H9 (cell line): ENCODE results near the gene PLD3. TPM values are rescaled to one million over a fixed set of nuclear protein-coding genes. Genes with fewer than 3 reads are reported as not detected.
A peak's percentile ranks its signal among the peaks of the same experiment; 100 is the strongest.

Experiments used
- DNase-seq: peaks from one replicate; pipeline ENCODE4 v3.0.0-alpha.2; 2017
- H2AFZ ChIP-seq: one replicate; pipeline ENCODE4 v1.6.1; 2013; ENCODE audit warnings: mild to moderate bottlenecking, low read length, control low read depth, moderate library complexity
- H2AK5ac ChIP-seq: 2 replicates; pipeline ENCODE4 v1.6.1; 2013; ENCODE audit warnings: low read length, control low read depth, mixed read lengths; ENCODE audit not compliant: insufficient read length
- H2BK120ac ChIP-seq: one replicate; pipeline ENCODE4 v1.6.1; 2013; ENCODE audit warnings: low read depth, mild to moderate bottlenecking, low read length, control low read depth, inconsistent platforms; ENCODE audit not compliant: poor library complexity, severe bottlenecking
- H2BK12ac ChIP-seq: 2 replicates; pipeline ENCODE4 v1.6.1; 2013; ENCODE audit warnings: low read length, control low read depth, mixed read lengths, low read depth; ENCODE audit not compliant: insufficient read length
- H2BK15ac ChIP-seq: 2 replicates; pipeline ENCODE4 v1.6.1; 2013; ENCODE audit warnings: low read depth, low read length, control low read depth
- H2BK20ac ChIP-seq: one replicate; pipeline ENCODE4 v1.6.1; 2013; ENCODE audit warnings: low read depth, mild to moderate bottlenecking, low read length, control low read depth, inconsistent platforms; ENCODE audit not compliant: poor library complexity, severe bottlenecking
- H2BK5ac ChIP-seq: 2 replicates; pipeline ENCODE4 v1.6.1; 2013; ENCODE audit warnings: low read length, control low read depth, mixed read lengths; ENCODE audit not compliant: insufficient read length
- H3K14ac ChIP-seq: 2 replicates; pipeline ENCODE4 v1.6.1; 2013; ENCODE audit warnings: low read length, control low read depth; ENCODE audit not compliant: insufficient read depth
- H3K18ac ChIP-seq: 2 replicates; pipeline ENCODE4 v1.6.1; 2013; ENCODE audit warnings: low read depth, mild to moderate bottlenecking, mixed read lengths, low read length, control low read depth; ENCODE audit not compliant: insufficient read length
- H3K23ac ChIP-seq: 2 replicates; pipeline ENCODE4 v1.6.1; 2013; ENCODE audit warnings: low read length, control low read depth, mixed read lengths, low read depth; ENCODE audit not compliant: insufficient read length
- H3K23me2 ChIP-seq: 2 replicates; pipeline ENCODE4 v1.6.1; 2013; ENCODE audit warnings: low read depth, mild to moderate bottlenecking, mixed read lengths, low read length, control low read depth; ENCODE audit not compliant: insufficient read length, poor library complexity, severe bottlenecking
- H3K27ac ChIP-seq: 2 replicates; pipeline ENCODE4 v1.5.1; 2013; ENCODE audit warnings: low read length, control low read depth, mixed read lengths, low read depth; ENCODE audit not compliant: insufficient read length
- H3K27me3 ChIP-seq: 2 replicates; pipeline ENCODE4 v1.6.1; 2013; ENCODE audit warnings: low read length, control low read depth, inconsistent platforms; ENCODE audit not compliant: insufficient read depth
- H3K4ac ChIP-seq: 2 replicates; pipeline ENCODE4 v1.6.1; 2013; ENCODE audit warnings: low read depth, mild to moderate bottlenecking, control low read depth, inconsistent platforms, low read length, moderate library complexity
- H3K4me1 ChIP-seq: 2 replicates; pipeline ENCODE4 v1.6.1; 2013; ENCODE audit warnings: low read length, control low read depth, inconsistent platforms; ENCODE audit not compliant: insufficient read depth
- H3K4me2 ChIP-seq: 2 replicates; pipeline ENCODE4 v1.6.1; 2013; ENCODE audit warnings: low read length, control low read depth, mixed read lengths; ENCODE audit not compliant: insufficient read length, insufficient read depth
- H3K56ac ChIP-seq: 2 replicates; pipeline ENCODE4 v1.6.1; 2013; ENCODE audit warnings: low read depth, mild to moderate bottlenecking, mixed read lengths, low read length, control low read depth; ENCODE audit not compliant: insufficient read length
- H3K79me1 ChIP-seq: 2 replicates; pipeline ENCODE4 v1.6.1; 2013; ENCODE audit warnings: low read depth, mild to moderate bottlenecking, moderate library complexity, low read length, control low read depth, inconsistent platforms; ENCODE audit not compliant: insufficient read depth, poor library complexity, severe bottlenecking
- H3K79me2 ChIP-seq: 2 replicates; pipeline ENCODE4 v1.6.1; 2013; ENCODE audit warnings: low read length, control low read depth, inconsistent platforms; ENCODE audit not compliant: insufficient read depth
- H3K9ac ChIP-seq: 2 replicates; pipeline ENCODE4 v1.6.1; 2013; ENCODE audit warnings: low read length, control low read depth, mixed read lengths; ENCODE audit not compliant: insufficient read length; ENCODE audit errors: extremely low read depth
- H3K9me3 ChIP-seq: one replicate; pipeline ENCODE4 v1.6.1; 2013; ENCODE audit warnings: low read depth, low read length, inconsistent platforms; ENCODE audit not compliant: control insufficient read depth
- H3T11ph ChIP-seq: one replicate; pipeline ENCODE4 v1.6.1; 2013; ENCODE audit warnings: mild to moderate bottlenecking, low read length, control low read depth, inconsistent platforms
- H4K20me1 ChIP-seq: one replicate; pipeline ENCODE4 v1.6.1; 2013; ENCODE audit not compliant: control insufficient read depth, insufficient read length, insufficient read depth
- H4K5ac ChIP-seq: 2 replicates; pipeline ENCODE4 v1.6.1; 2013; ENCODE audit warnings: low read depth, mild to moderate bottlenecking, mixed read lengths, low read length, control low read depth; ENCODE audit not compliant: insufficient read length
- H4K8ac ChIP-seq: replicated peaks from 2 replicates; pipeline ENCODE4 v1.6.1; 2013; ENCODE audit warnings: low read length, control low read depth, mixed read lengths, low read depth; ENCODE audit not compliant: insufficient read length
- H4K91ac ChIP-seq: 2 replicates; pipeline ENCODE4 v1.6.1; 2013; ENCODE audit warnings: low read depth, mild to moderate bottlenecking, moderate library complexity, mixed read lengths, low read length, control low read depth; ENCODE audit not compliant: insufficient read length
- H3K27ac Mint-ChIP-seq, 3 experiments: 2 replicates in 2 of 3; 3 replicates in 1 of 3; pipeline ENCODE4 v1.8.0; 2020 to 2021; ENCODE audit warnings: mixed read lengths in 3 of 3, mild to moderate bottlenecking in 1 of 3, moderate library complexity in 1 of 3
- H3K27me3 Mint-ChIP-seq: 2 replicates; pipeline ENCODE4 v1.8.0; 2021; ENCODE audit warnings: low read depth, mild to moderate bottlenecking, moderate library complexity, mixed read lengths
- H3K36me3 Mint-ChIP-seq, 3 experiments: 2 replicates in 2 of 3; 3 replicates in 1 of 3; pipeline ENCODE4 v1.8.0; 2020 to 2021; ENCODE audit warnings: low read depth in 3 of 3, mixed read lengths in 3 of 3; ENCODE audit not compliant: insufficient read depth in 1 of 3
- H3K4me1 Mint-ChIP-seq, 2 experiments: 2 replicates each; pipeline ENCODE4 v1.8.0; 2020; ENCODE audit warnings: mixed read lengths in 2 of 2
- H3K4me3 Mint-ChIP-seq, 2 experiments: 2 replicates in 1 of 2; 3 replicates in 1 of 2; pipeline ENCODE4 v1.8.0; 2020 to 2021; ENCODE audit warnings: mild to moderate bottlenecking in 2 of 2, mixed read lengths in 2 of 2, moderate library complexity in 1 of 2
- H3K9me3 Mint-ChIP-seq, 2 experiments: 2 replicates in 1 of 2; 3 replicates in 1 of 2; pipeline ENCODE4 v1.8.0; 2020; ENCODE audit warnings: mild to moderate bottlenecking in 2 of 2, mixed read lengths in 2 of 2, moderate library complexity in 1 of 2
- CTCF ChIP-seq: fragments of 200-600 bp; sonication (generic); conservative IDR thresholded peaks from 3 replicates; pipeline ENCODE4 v1.8.0; 2021; ENCODE audit warnings: antibody characterized with exemption, mild to moderate bottlenecking
- WGBS: extraction: QIAGEN DNeasy Blood & Tissue Kit; methylation state at CpG from one replicate; pipeline ENCODE4 v1.1.7; 2013; ENCODE audit warnings: missing lambda C conversion rate, low lambda C conversion rate, mixed read lengths; ENCODE audit not compliant: insufficient read length; ENCODE audit errors: extremely low coverage; 5-methylcytosine and 5-hydroxymethylcytosine counted together
- total RNA-seq: library from RNA; stranded (reverse); gene quantifications from 2 replicates; pipeline ENCODE4 v1.2.1, GENCODE V29; 2021

The PLD3 gene
- total RNA-seq, 1 experiment from 2014 or later = 194 TPM

DNA sequence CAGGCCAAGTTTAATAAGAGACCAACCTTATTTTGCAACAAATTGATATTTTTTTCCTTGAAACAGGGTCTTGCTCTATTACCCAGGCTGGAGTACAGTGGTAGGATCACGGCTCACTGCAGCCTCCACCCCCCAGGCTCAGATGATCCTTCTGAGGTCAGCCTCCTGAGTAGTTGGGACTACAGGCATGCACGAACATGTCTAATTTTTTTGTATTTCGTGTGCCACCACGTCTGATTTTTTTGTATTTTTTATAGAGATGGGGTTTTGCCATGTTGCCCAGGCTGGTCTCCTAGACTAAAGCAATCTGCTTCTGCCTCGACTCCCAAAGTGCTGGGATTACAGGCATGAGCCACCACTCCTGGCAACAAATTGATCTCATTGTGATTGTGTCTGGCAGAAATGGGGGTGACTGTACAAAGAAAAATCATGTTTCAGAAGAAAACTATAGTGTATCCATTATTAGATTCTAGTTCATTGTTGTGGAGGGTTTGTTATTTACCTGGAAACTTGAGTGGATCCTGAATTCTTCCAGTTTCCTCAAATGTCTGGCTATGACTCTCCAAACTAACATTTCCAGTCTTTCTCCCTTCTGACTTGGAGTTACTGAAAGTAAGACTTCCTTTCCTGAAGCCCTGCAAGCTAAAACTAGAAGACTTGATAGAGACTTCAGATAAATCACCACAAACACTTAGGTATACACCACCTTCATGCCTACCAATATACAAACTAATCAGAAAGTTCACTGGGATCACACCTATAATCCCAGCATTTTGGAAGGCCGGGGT lies 46.1 kb upstream of the PLD3 start:
- Histone ChIP-seq H3K4ac (no peak overlapping the region), H3K27me3 (no peaks in the 10 kb centered on the region), H3K56ac (no peak overlapping the region), H3K23me2 (no peaks in the 10 kb centered on the region), H2BK20ac (no peak overlapping the region), H3K9me3 (no peaks in the 10 kb centered on the region), H2BK5ac (no peak overlapping the region), H4K91ac (no peak overlapping the region), H2AK5ac (no peak overlapping the region), H3K79me2 (no peaks in the 10 kb centered on the region), H2BK120ac (no peak overlapping the region), H3K18ac (no peak overlapping the region), H2BK12ac (no peak overlapping the region), H2BK15ac (no peak overlapping the region), H3K27ac (no peak overlapping the region), H3T11ph (no peak overlapping the region), H4K8ac (no peak overlapping the region), H4K5ac (no peak overlapping the region), H3K14ac (no peak overlapping the region), H3K4me2 (no peak overlapping the region), H3K9ac (no peak overlapping the region), H2AFZ (no peak overlapping the region), H3K4me1 (no peaks in the 10 kb centered on the region), H3K23ac (no peak overlapping the region), H4K20me1 (no peaks in the 10 kb centered on the region), H3K79me1 (no peaks in the 10 kb centered on the region)
- Mint-ChIP-seq H3K27ac (peak overlapping the region in 1 of 3 experiments; percentile 53; a peak in 1 of 7 replicates), H3K36me3 (no peaks in the 10 kb centered on the region), H3K27me3 (peaks cover 2% of the 10 kb centered on the region; the same call in 1 of the 2 replicates), H3K4me3 (no peak overlapping the region), H3K4me1 (peaks cover 9 to 13% of the 10 kb centered on the region in 2 experiments), H3K9me3 (no peaks in the 10 kb centered on the region)
- TF ChIP-seq CTCF = no peak
- no CpG with 5 or more reads among the region's 6 CpGs for WGBS
- no peak for DNase-seq
